ENCODE data around the gene TEP1. TPM values are rescaled to one million over a fixed set of nuclear protein-coding genes. Genes with fewer than 3 reads are reported as not detected.
"Not testable (repeated sequence)": the region's sequence is repeated elsewhere in the genome, so short reads cannot be mapped to it uniquely, and the experiment has no call there.

Gene TEP1
- polyA plus RNA-seq, 3 donors, result 19.0 to 20.7 (median 19.0) TPM

- no peak for DNase-seq (ENCODE audit: extremely low read depth in 1 of 11, low read depth in 9 of 11, low spot score in 4 of 11)
These were observed 56.9 kb downstream of the TEP1 start for GRCh38 chr14:20356422-20356821.

DNA sequence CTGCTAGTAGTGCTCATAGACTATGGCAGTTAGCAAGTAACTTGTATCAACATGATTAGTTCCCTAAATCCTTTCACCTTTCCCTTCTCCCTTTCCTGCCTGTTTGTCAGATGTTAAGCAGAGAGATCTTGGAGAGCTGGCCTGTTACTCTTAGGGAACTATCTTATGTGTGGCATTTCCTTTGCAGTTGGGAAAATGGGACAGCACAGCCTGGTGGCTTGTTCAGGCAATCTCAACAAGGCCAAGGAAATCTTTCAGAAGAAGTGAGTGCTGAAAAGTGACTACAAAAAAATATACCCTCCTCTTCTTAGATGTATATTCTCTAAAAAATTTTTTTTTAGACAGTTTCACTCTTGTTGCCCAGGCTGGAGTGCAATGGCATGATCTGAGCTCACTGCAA is 62.4 kb downstream of the TEP1 start:
- no peak for DNase-seq (ENCODE audit: extremely low read depth in 1 of 11, low read depth in 9 of 11, low spot score in 4 of 11)

GRCh38 chr14:20350282-20350681 is 63.0 kb downstream of the TEP1 start:
- DNase-seq (ENCODE audit: extremely low read depth in 1 of 11, low read depth in 9 of 11, low spot score in 4 of 11), result no peak

- DNase-seq (ENCODE audit: extremely low read depth in 1 of 11, low read depth in 9 of 11, low spot score in 4 of 11), result no peak
These were observed 65.6 kb downstream of the TEP1 start for GRCh38 chr14:20347747-20348146.

- no peak for DNase-seq (ENCODE audit: extremely low read depth in 1 of 11, low read depth in 9 of 11, low spot score in 4 of 11)
These were observed 66.6 kb downstream of the TEP1 start for GRCh38 chr14:20346713-20347112.

- DNase-seq (ENCODE audit: extremely low read depth in 1 of 11, low read depth in 9 of 11, low spot score in 4 of 11), result no peak
These were observed 67.9 kb downstream of the TEP1 start for GRCh38 chr14:20345366-20345765.

DNA sequence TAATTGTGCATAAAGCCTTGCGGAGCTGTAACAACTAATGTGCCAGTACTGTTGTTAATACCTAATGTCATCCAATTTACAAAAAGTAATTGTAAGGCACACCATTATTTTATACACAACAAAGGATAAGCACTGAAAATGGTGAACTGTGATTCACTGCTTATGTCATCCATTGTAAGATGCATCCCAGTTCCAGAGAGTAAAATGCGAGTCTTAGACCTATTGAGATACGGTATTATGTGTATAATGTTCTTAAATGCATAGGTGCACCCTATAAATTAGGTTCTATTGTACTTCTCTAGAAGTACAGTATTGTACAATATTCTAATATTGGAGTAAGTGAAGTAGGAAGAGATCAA is 69.5 kb downstream of the TEP1 start:
- DNase-seq (ENCODE audit: extremely low read depth in 1 of 11, low read depth in 9 of 11, low spot score in 4 of 11), result peak in 5 of 11 donors; percentile 13 to 44 (median 28)

GRCh38 chr14:20343092-20343861 is 70.0 kb downstream of the TEP1 start, which contains the start of gene PARP2:
TSS of gene PARP2 (plus strand) at chr14:20343635. CDS start at chr14:20343642, 7 bp downstream.
- DNase-seq (ENCODE audit: extremely low read depth in 1 of 11, low read depth in 9 of 11, low spot score in 4 of 11), result peak; percentile 98 to 100 (median 99)

DNA sequence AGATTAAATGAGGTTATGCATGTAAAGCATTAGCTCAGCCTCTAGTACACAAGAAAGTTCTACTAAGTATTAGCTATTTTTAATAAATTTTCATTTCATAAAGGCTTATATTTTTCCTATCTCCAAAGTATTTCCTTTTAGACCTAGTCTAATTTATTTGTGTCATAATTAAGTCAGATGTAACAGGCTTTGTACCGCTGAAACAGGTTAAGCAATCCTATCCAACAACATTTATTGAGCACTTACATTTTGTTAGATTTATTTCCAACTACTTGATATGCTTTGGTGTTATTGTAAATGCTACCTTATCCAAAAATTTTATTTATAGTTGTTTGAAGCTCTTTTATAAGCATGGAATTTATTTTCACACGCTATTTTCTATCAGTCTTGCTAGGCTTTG is 71.7 kb downstream of the TEP1 start:
- DNase-seq (ENCODE audit: extremely low read depth in 1 of 11, low read depth in 9 of 11, low spot score in 4 of 11), result no peak

- DNase-seq (ENCODE audit: extremely low read depth in 1 of 11, low read depth in 9 of 11, low spot score in 4 of 11), result not testable (repeated sequence)
These were observed 72.3 kb downstream of the TEP1 start for GRCh38 chr14:20341032-20341431.

DNA sequence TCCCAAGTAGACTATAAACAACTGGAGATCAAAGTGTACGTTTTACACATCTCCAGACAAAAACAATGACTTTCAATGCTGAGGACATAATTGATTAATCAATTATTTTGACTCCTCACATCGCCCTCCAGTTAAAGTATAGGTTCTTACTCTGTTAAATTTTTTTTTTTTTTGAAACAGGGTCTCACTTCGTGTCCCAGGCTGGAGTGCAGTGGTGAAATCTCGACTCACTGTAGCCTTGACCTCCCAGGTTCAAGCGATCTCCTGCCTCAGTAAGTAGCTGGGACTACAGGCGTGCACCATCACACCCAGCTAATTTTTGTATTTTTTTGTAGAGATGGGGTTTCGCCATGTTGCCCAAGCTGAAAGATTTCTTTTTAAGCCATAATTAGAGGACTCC is 79.3 kb downstream of the TEP1 start:
- no peak for DNase-seq (ENCODE audit: extremely low read depth in 1 of 11, low read depth in 9 of 11, low spot score in 4 of 11)

DNA sequence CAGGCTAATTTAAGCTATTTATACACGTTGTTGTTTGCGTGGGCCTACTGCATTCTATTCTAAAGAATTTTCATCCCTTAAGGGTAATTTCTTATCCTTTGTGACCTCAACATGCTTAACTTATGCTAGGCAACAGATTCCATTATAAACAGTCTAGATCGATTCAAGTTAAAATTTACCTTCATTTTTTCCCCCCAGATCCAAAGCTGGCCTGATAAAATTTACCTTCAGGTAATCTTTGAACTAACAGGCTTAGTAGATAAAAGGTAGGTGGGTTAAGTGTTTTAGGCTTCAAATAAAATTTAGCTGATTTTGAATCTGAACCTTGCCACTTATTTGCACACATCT is 79.8 kb downstream of the TEP1 start:
- no peak for DNase-seq (ENCODE audit: extremely low read depth in 1 of 11, low read depth in 9 of 11, low spot score in 4 of 11)

- DNase-seq (ENCODE audit: extremely low read depth in 1 of 11, low read depth in 9 of 11, low spot score in 4 of 11), result peak; percentile 65 to 94 (median 81)
These were observed 80.4 kb downstream of the TEP1 start, which contains the start of gene CCNB1IP1 for GRCh38 chr14:20332788-20333493. TSS of gene CCNB1IP1 (minus strand) at chr14:20333279. CDS start at chr14:20316523, 16,756 bp downstream.

DNA sequence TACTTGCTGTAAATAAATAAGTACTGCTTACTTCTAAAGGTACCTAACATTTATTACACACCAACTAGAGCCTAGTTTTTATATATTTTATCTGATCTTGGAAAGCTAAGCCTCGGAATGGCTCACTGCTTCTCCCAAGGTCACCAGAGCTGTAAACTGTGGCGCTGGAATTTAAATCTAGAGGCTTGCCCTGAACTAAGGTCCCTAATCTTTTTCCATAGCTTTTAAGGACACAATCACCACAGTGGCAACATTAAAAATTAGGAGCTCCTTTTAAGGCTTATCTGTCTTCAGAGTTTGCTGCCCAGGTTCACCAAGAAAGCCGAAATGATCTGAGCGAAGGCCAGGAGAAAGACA is 80.9 kb downstream of the TEP1 start:
- DNase-seq (ENCODE audit: extremely low read depth in 1 of 11, low read depth in 9 of 11, low spot score in 4 of 11), result peak in 7 of 11 donors; percentile 13 to 55 (median 40)

- DNase-seq (ENCODE audit: extremely low read depth in 1 of 11, low read depth in 9 of 11, low spot score in 4 of 11), result no peak
These were observed 82.2 kb downstream of the TEP1 start for GRCh38 chr14:20331053-20331613.

- no peak for DNase-seq (ENCODE audit: extremely low read depth in 1 of 11, low read depth in 9 of 11, low spot score in 4 of 11)
These were observed 83.9 kb downstream of the TEP1 start for GRCh38 chr14:20329355-20329754.

DNA sequence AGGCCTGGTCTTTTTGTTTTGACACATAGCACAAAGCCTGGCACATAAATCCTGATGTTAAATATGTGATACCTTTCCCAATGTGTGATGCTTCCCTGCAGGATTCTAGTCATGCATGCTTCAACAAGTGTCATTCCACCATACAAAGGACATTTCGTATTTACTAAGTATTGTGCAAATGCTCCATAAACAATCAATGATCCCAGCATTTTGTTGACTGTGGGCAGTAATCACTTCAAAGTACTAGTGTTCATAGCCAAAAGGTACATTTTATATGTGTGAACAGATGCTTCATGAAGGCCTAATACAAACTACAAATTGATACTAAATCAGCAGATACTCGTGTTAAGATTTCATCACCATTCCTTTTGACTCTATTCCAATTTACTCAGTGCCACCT is 84.6 kb downstream of the TEP1 start:
- DNase-seq (ENCODE audit: extremely low read depth in 1 of 11, low read depth in 9 of 11, low spot score in 4 of 11), result no peak

- peak in 8 of 11 donors; percentile 33 to 80 (median 57) for DNase-seq (ENCODE audit: extremely low read depth in 1 of 11, low read depth in 9 of 11, low spot score in 4 of 11)
These were observed 86.1 kb downstream of the TEP1 start for GRCh38 chr14:20327005-20327869.

DNA sequence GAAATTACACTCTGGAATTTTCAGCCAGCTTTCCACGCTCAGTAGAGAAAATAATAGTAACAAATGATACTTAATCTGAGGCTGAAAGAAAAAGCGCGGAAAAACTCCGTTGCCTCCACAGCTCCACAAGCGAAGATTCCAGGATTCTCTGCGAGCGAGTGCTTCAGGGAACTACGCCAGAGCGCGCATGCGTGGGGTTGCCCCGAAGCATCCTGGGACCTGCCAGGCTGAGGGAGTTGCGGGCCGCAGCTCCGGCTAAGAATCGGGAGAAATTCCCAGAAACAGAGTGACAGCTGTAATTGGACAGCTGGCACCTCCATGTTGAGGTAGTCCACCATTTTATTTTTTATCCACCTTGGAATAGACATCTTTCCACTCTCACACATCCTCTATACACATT is 95.6 kb downstream of the TEP1 start:
- no peak for DNase-seq (ENCODE audit: extremely low read depth in 1 of 11, low read depth in 9 of 11, low spot score in 4 of 11)
